HCT116 (cell line): ENCODE data around the gene ICAM1. TPM values are rescaled to one million over a fixed set of nuclear protein-coding genes. Genes with fewer than 3 reads are reported as not detected.
A peak's percentile ranks its signal among the peaks of the same experiment; 100 is the strongest.

ENCODE experiments used
- ATAC-seq: fragments of 200-7000 bp; cut with Tn5 transposase; 2 replicates; pipeline ENCODE4 v1.9.1; 2020; ENCODE audit warnings: mild to moderate bottlenecking, moderate library complexity
- BruUV-seq: library from RNA; stranded (reverse); fragments of 400-500 nt; replicated peaks from 2 replicates; lab custom pipeline; 2021; lab: Mats Ljungman, UMichigan
- CTCF ChIA-PET: fragments of 300-600 bp; sonication (Branson Sonifier 250); formaldehyde crosslinking; loops from one replicate; lab custom pipeline; 2021; ENCODE audit warnings: antibody characterized with exemption; lab: Charles Lee
- POLR2A ChIA-PET: fragments of 300-600, 350-600 bp; sonication (Branson Sonifier 250); formaldehyde crosslinking; loops from one replicate; lab custom pipeline; 2021; ENCODE audit warnings: antibody characterized with exemption; lab: Charles Lee
- RAD21 ChIA-PET, 2 experiments: fragments of 300-600 bp; sonication (Branson Sonifier 250); formaldehyde crosslinking; loops; one replicate each; lab custom pipeline; 2023; ENCODE audit warnings: low total read pairs in 2 of 2; ENCODE audit not compliant: uncharacterized antibody in 2 of 2, unreplicated experiment in 2 of 2, low non-redundant PET in 1 of 2; lab: Charles Lee
- DNase-seq: peaks from one replicate; pipeline ENCODE4 v3.0.0-alpha.2; 2010; ENCODE audit warnings: low read depth, low spot score
- H2AFZ ChIP-seq: fragments of 200-600 bp; shearing (Covaris generic), sonication (generic); 2 replicates; pipeline ENCODE4 v1.6.1; 2017; ENCODE audit warnings: low read depth, mixed run types, mixed read lengths, antibody characterized with exemption, low read length; ENCODE audit not compliant: poor library complexity, severe bottlenecking
- H3K27ac ChIP-seq: 2 replicates; pipeline ENCODE4 v1.5.1; 2012; ENCODE audit warnings: low read depth, low read length
- H3K27me3 ChIP-seq: fragments of 200-600 bp; sonication (generic); 2 replicates; pipeline ENCODE4 v1.6.1; 2016; ENCODE audit warnings: mixed run types, low read length, mixed read lengths; ENCODE audit not compliant: insufficient read depth
- H3K36me3 ChIP-seq, 2 experiments: fragments of 200-500 bp in 1 of 2; fragments of 200-600 bp in 1 of 2; sonication (Bioruptor generic) in 1 of 2; sonication (generic) in 1 of 2; 2 replicates each; pipeline versions ENCODE4 v1.5.1 to v1.6.1; 2014 to 2016; ENCODE audit warnings: low read length in 2 of 2, inconsistent platforms in 1 of 2, mixed read lengths in 1 of 2, mixed run types in 1 of 2; ENCODE audit not compliant: insufficient read depth in 2 of 2, control insufficient read depth in 1 of 2
- H3K4me1 ChIP-seq, 2 experiments: fragments of 200-600 bp in 1 of 2; sonication (generic) in 1 of 2; 2 replicates each; pipeline versions ENCODE4 v1.5.1 to v1.6.1; 2012 to 2017; ENCODE audit warnings: low read length in 2 of 2, inconsistent platforms in 1 of 2, mild to moderate bottlenecking in 1 of 2, mixed read lengths in 1 of 2, mixed run types in 1 of 2, moderate library complexity in 1 of 2; ENCODE audit not compliant: insufficient read depth in 2 of 2, control insufficient read depth in 1 of 2
- H3K4me2 ChIP-seq: fragments of 200-600 bp; sonication (generic); 2 replicates; pipeline ENCODE4 v1.6.1; 2017; ENCODE audit warnings: mixed run types, low read length, mixed read lengths
- H3K4me3 ChIP-seq, 2 experiments: fragments of 200-600 bp in 1 of 2; sonication (generic) in 1 of 2; replicated peaks in 1 of 2; 2 replicates each; pipeline ENCODE4 v1.5.1; 2011 to 2016; ENCODE audit warnings: low read length in 2 of 2, control low read depth in 1 of 2, low read depth in 1 of 2, mild to moderate bottlenecking in 1 of 2, mixed read lengths in 1 of 2, mixed run types in 1 of 2
- H3K79me2 ChIP-seq: fragments of 200-600 bp; sonication (generic); 2 replicates; pipeline ENCODE4 v1.6.1; 2017; ENCODE audit warnings: mild to moderate bottlenecking, mixed run types, low read length, moderate library complexity, mixed read lengths; ENCODE audit not compliant: insufficient read depth
- H3K9ac ChIP-seq: fragments of 200-600 bp; sonication (generic); 2 replicates; pipeline ENCODE4 v1.6.1; 2016; ENCODE audit warnings: low read length, mixed read lengths
- H3K9me2 ChIP-seq: fragments of 200-600 bp; sonication (generic), shearing (Covaris generic); 2 replicates; pipeline ENCODE4 v1.6.1; 2017; ENCODE audit warnings: mixed run types, mild to moderate bottlenecking, moderate library complexity; ENCODE audit not compliant: insufficient read depth
- H3K9me3 ChIP-seq, 2 experiments: fragments of 200-500 bp in 1 of 2; fragments of 200-600 bp in 1 of 2; sonication (Bioruptor generic) in 1 of 2; sonication (generic) in 1 of 2; 2 replicates each; pipeline ENCODE4 v1.6.1; 2014 to 2017; ENCODE audit warnings: low read length in 2 of 2, mixed read lengths in 2 of 2, inconsistent platforms in 1 of 2, low read depth in 1 of 2, mild to moderate bottlenecking in 1 of 2, mixed run types in 1 of 2, moderate library complexity in 1 of 2; ENCODE audit not compliant: control insufficient read depth in 1 of 2, insufficient read depth in 1 of 2
- H4K20me1 ChIP-seq: fragments of 200-600 bp; sonication (generic), shearing (Covaris generic); 2 replicates; pipeline ENCODE4 v1.6.1; 2017; ENCODE audit warnings: mixed run types, mild to moderate bottlenecking, moderate library complexity; ENCODE audit not compliant: insufficient read depth
- CEBPB ChIP-seq: IDR thresholded peaks from 2 replicates; pipeline ENCODE4 v1.6.1; 2012; ENCODE audit warnings: low read depth
- CTCF ChIP-seq, 3 experiments: fragments of 200-600 bp in 1 of 3; sonication (generic) in 1 of 3; IDR thresholded peaks in 2 of 3; conservative IDR thresholded peaks in 1 of 3; 2 replicates each; pipeline ENCODE4 v1.5.1; 2012 to 2017; ENCODE audit warnings: low read depth in 2 of 3, low read length in 2 of 3, antibody characterized with exemption in 1 of 3, borderline replicate concordance in 1 of 3, control low read depth in 1 of 3, mild to moderate bottlenecking in 1 of 3, mixed read lengths in 1 of 3, mixed run types in 1 of 3, moderate library complexity in 1 of 3; ENCODE audit not compliant: insufficient read depth in 1 of 3
- FOSL1 ChIP-seq: IDR thresholded peaks from 2 replicates; pipeline ENCODE4 v1.6.1; 2012; ENCODE audit warnings: low read depth
- SIN3A ChIP-seq: IDR thresholded peaks from 2 replicates; pipeline ENCODE4 v1.6.1; 2012; ENCODE audit warnings: low read depth
- ZFX ChIP-seq: fragments of 450-650 bp; IDR thresholded peaks from 2 replicates; pipeline ENCODE4 v1.6.1; 2017
- intact Hi-C: fragments of 100-400 bp; cut with micrococcal nuclease; formaldehyde crosslinking; loops from 2 replicates; pipeline ENCODE4 v1.10.0; 2022
- total RNA-seq: library from RNA; stranded (reverse); gene quantifications from one replicate; pipeline ENCODE4 v1.2.1, GENCODE V29; 2021; ENCODE audit not compliant: unreplicated experiment

Gene ICAM1
- total RNA-seq, 1 experiment from 2014 or later: 5.0 TPM

GRCh38 chr19:10286803-10287737 is 16.1 kb downstream of the ICAM1 start, which contains the start of gene ICAM4:
ICAM4 (plus strand) TSS chr19:10286955; CDS start chr19:10287013, 58 bp downstream.
- ATAC-seq: no peak
- POLR2A ChIA-PET: no interaction called here
- Histone ChIP-seq H3K9ac (no peak within 1 kb of the TSS), H3K36me3 (no peaks in the 10 kb centered on the region; a peak in 2 of 4 replicates), H4K20me1 (no peaks in the 10 kb centered on the region), H3K4me1 (peaks cover 17 to 66% of the 10 kb centered on the region in 2 experiments), H3K9me3 (no peaks in the 10 kb centered on the region), H2AFZ (no peak within 1 kb of the TSS), H3K9me2 (no peaks in the 10 kb centered on the region), H3K4me3 (no peak within 1 kb of the TSS), H3K79me2 (peaks cover 9% of the 10 kb centered on the region; the same call in 1 of the 2 replicates), H3K27me3 (no peaks in the 10 kb centered on the region), H3K27ac (peak within 1 kb of the TSS; percentile 76; the same call in 1 of the 2 replicates), H3K4me2 (no peak within 1 kb of the TSS)
- CTCF ChIA-PET: interaction anchor here (3.2 kb wide), 1 partner anchor 28 kb away, joined by 30 read pairs; no protein-coding TSS in a partner anchor
- intact Hi-C loops: no loop called here
- RAD21 ChIA-PET: no interaction called here
- DNase-seq: no peak
- TF ChIP-seq SIN3A (no peak), CTCF (IDR thresholded peaks at IDR 0.05 in 2 of 3, conservative IDR thresholded peaks at IDR 0.05 in 1 of 3; ENCODE audit: borderline replicate concordance in 1 of 3, insufficient read depth in 1 of 3, low read depth in 2 of 3, low read length in 2 of 3) (no peak), FOSL1 (no peak), CEBPB (no peak), ZFX (no peak)
- TF ChIP-seq, all 23 proteins: peak for 0
- BruUV-seq: no TSS peak
